Colonic mucosa (tissue), 4 donors: ENCODE measurements around the gene ZNF804A. TPM values are rescaled to one million over a fixed set of nuclear protein-coding genes. Genes with fewer than 3 reads are reported as not detected.

Experiments
- DNase-seq: peaks from one replicate; pipeline ENCODE4 v3.0.0-alpha.2; 2020
- H3K27ac ChIP-seq: fragments of 200-600 bp; one replicate; pipeline ENCODE4 v1.8.0; 2021
- H3K27me3 ChIP-seq: fragments of 200-600 bp; one replicate; pipeline ENCODE4 v1.8.0; 2021
- H3K36me3 ChIP-seq: fragments of 200-600 bp; one replicate; pipeline ENCODE4 v1.8.0; 2021
- H3K4me1 ChIP-seq: fragments of 200-600 bp; one replicate; pipeline ENCODE4 v1.8.0; 2021; ENCODE audit warnings: mild to moderate bottlenecking
- H3K4me3 ChIP-seq: fragments of 200-600 bp; one replicate; pipeline ENCODE4 v1.8.0; 2021
- H3K9ac ChIP-seq, 2 donors: one replicate each; pipeline ENCODE4 v1.7.0; 2013; ENCODE audit warnings: control low read depth in 2 of 2, low read depth in 2 of 2, low read length in 2 of 2
- H3K9me3 ChIP-seq: fragments of 200-600 bp; one replicate; pipeline ENCODE4 v1.8.0; 2021
- intact Hi-C: fragments of 100-400 bp; cut with DNase I; formaldehyde crosslinking; loops from one replicate; pipeline ENCODE4 v1.14.1; 2022
- total RNA-seq, 2 donors: library from RNA; stranded (reverse); fragmentation: NEBNext Ultra II Directional in 1 of 2; extraction: Animal tissue kit (Norgen Biotek cat#: 25700) in 1 of 2; gene quantifications; one replicate each; pipeline ENCODE4 v1.2.1, GENCODE V29; 2021
- TF ChIP-seq, protein P1 (sequence below): fragments of 200-600 bp; IDR thresholded peaks from one replicate; pipeline ENCODE4 v1.8.0; 2022; ENCODE audit warnings: antibody characterized with exemption, mild to moderate bottlenecking
- donor health status: healthy.
- donor health status: DM: no; HTN: no; CAD: no.
- donor health status: DM: no; HTN: no; CAD: no.

ZNF804A gene
- total RNA-seq, 2 donors from 2014 or later, result 0.13 TPM; not detected in 1

DNA sequence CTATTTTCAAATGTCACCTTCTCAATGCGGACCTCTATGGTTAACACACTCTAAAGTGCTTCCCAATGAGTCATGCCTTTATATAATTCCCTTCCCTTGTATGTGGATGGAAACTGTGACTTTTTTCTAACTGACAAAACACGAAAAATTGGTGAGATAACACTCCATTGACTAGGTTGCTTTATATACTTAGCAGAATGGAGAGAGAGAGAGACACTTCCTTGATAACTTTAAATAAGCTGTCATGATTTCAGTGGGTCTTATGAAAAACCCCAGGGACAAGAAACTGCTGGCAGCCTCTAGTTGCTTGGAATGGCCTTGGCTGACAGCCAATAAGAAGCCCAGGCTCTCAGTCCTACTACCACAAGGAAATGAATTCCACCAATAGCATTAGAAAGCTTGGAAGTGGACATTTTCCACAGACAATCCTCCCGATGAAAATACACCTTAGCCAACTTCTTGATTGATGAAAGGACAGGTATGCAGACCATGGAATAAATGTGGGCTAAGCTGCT, 322.2 kb downstream of the ZNF804A start:
- intact Hi-C loops, result no loop called here
- Histone ChIP-seq H3K4me1 (no peaks in the 10 kb centered on the region), H3K9ac (no peak overlapping the region), H3K27me3 (no peaks in the 10 kb centered on the region), H3K27ac (no peak overlapping the region), H3K4me3 (no peak overlapping the region), H3K36me3 (no peaks in the 10 kb centered on the region), H3K9me3 (no peaks in the 10 kb centered on the region)
- TF ChIP-seq, protein P1, sequence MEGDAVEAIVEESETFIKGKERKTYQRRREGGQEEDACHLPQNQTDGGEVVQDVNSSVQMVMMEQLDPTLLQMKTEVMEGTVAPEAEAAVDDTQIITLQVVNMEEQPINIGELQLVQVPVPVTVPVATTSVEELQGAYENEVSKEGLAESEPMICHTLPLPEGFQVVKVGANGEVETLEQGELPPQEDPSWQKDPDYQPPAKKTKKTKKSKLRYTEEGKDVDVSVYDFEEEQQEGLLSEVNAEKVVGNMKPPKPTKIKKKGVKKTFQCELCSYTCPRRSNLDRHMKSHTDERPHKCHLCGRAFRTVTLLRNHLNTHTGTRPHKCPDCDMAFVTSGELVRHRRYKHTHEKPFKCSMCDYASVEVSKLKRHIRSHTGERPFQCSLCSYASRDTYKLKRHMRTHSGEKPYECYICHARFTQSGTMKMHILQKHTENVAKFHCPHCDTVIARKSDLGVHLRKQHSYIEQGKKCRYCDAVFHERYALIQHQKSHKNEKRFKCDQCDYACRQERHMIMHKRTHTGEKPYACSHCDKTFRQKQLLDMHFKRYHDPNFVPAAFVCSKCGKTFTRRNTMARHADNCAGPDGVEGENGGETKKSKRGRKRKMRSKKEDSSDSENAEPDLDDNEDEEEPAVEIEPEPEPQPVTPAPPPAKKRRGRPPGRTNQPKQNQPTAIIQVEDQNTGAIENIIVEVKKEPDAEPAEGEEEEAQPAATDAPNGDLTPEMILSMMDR, result no peak
- no peak for DNase-seq

DNA sequence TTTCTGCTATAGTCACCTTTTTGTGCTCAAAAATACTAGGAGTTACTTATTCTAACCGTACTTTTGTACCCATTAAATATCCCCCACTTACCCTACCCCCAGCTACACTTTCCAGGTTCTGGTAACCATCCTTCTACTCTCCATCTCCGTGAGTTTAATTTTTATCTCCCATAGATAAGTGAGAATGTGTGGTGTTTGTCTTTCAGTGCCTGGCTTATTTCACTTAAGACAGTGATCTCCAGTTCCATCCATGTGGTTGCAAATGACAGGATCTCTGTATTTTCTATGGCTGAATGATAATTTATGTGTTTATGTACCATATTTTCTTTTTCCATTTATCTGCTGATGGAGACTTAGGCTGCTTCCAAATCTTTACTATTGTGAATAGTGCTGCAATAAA, 323.3 kb downstream of the ZNF804A start:
- H3K36me3 ChIP-seq, result no peaks in the 10 kb centered on the region
- no peaks in the 10 kb centered on the region for H3K9me3 ChIP-seq
- no peaks in the 10 kb centered on the region for H3K4me1 ChIP-seq
- DNase-seq, result no peak
- intact Hi-C loops, result no loop called here
- TF ChIP-seq, protein P1, result no peak
- H3K27ac ChIP-seq, result no peak overlapping the region
- H3K9ac ChIP-seq, result no peak overlapping the region
- H3K4me3 ChIP-seq, result no peak overlapping the region
- no peaks in the 10 kb centered on the region for H3K27me3 ChIP-seq

DNA sequence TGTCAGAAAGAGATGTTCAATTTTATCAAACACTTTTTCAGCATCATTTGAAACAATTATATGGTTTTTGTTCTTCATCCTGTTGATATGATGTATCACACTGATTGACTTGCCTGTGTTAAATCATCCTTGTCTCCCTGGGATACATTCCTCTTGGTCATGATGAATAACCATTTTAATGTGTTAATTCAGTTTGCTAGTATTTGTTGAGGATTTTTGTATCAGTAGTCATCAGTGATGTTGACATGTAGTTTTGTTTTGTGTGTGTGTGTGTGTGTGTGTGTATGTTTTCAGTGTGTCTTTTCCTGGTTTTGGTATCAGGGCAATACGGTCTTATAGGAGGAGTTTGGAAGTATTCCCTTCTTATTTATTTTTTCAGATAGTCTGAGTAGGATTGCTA, 325.4 kb downstream of the ZNF804A start:
- H3K27me3 ChIP-seq, result no peaks in the 10 kb centered on the region
- H3K36me3 ChIP-seq, result no peaks in the 10 kb centered on the region
- TF ChIP-seq, protein P1, result no peak
- no peaks in the 10 kb centered on the region for H3K9me3 ChIP-seq
- DNase-seq, result no peak
- no peaks in the 10 kb centered on the region for H3K4me1 ChIP-seq
- intact Hi-C loops, result no loop called here
- H3K4me3 ChIP-seq, result no peak overlapping the region
- H3K9ac ChIP-seq, result no peak overlapping the region
- no peak overlapping the region for H3K27ac ChIP-seq

DNA sequence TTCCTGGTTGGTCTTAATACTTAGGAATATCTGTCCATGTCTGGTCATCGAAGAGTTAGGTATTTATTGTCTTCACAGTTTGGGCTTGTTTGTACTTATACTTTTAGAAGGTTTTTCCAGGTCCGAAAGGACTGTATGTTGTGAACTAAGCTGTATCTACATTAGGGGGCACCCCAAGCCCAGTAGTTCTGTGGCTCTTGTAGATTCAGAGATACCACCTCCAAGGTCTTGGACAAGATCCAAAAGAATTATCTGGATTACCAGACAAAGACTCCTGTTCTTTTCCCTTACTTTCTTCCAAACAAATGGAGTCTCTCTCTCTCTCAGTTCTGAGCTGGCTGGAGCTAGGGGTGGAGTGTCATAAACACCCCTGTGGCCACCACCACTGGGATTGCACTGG, 328.7 kb downstream of the ZNF804A start:
- no peaks in the 10 kb centered on the region for H3K27me3 ChIP-seq
- H3K9ac ChIP-seq, result no peak overlapping the region
- no peaks in the 10 kb centered on the region for H3K36me3 ChIP-seq
- no peak for DNase-seq
- H3K4me3 ChIP-seq, result no peak overlapping the region
- TF ChIP-seq, protein P1, result no peak
- H3K4me1 ChIP-seq, result no peaks in the 10 kb centered on the region
- H3K27ac ChIP-seq, result no peak overlapping the region
- no peaks in the 10 kb centered on the region for H3K9me3 ChIP-seq
- intact Hi-C loops, result no loop called here

DNA sequence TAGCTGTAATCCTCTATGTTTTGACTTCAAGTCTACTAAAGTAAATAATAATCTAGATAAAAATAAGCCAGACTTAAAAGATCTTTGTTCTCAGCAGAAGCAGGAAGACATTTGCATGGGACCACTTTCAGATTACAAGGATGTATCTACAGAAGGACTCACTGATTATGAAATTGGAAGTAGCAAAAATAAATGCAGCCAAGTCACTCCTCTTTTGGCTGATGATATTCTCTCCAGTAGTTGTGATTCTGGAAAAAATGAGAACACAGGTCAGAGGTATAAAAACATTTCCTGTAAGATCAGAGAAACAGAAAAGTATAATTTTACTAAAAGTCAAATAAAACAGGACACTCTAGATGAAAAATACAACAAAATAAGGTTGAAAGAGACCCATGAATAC, 338.4 kb downstream of the ZNF804A start:
- TF ChIP-seq, protein P1, result no peak
- Histone ChIP-seq H3K4me1 (no peaks in the 10 kb centered on the region), H3K36me3 (no peaks in the 10 kb centered on the region), H3K9me3 (no peaks in the 10 kb centered on the region), H3K27me3 (no peaks in the 10 kb centered on the region), H3K27ac (no peak overlapping the region), H3K9ac (no peak overlapping the region), H3K4me3 (no peak overlapping the region)
- intact Hi-C loops, result no loop called here
- no peak for DNase-seq
